Endothelial cell of umbilical vein (primary cell): ENCODE results near the gene ENPEP. TPM values are rescaled to one million over a fixed set of nuclear protein-coding genes. Genes with fewer than 3 reads are reported as not detected.

Experiments
- BruUV-seq: library from RNA; stranded (reverse); fragments of 400-500 nt; replicated peaks from 2 replicates; lab custom pipeline; 2021; lab: Mats Ljungman, UMichigan
- CTCF ChIA-PET: fragments of 300-600, 350-600 bp; sonication (Branson Sonifier 250); formaldehyde crosslinking; loops from one replicate; lab custom pipeline; 2021; ENCODE audit warnings: antibody characterized with exemption, inconsistent platforms; lab: Charles Lee
- POLR2A ChIA-PET: fragments of 300-600, 350-600 bp; sonication (Branson Sonifier 250); formaldehyde crosslinking; loops from one replicate; lab custom pipeline; 2021; ENCODE audit warnings: antibody characterized with exemption, inconsistent platforms; lab: Charles Lee
- DNase-seq: peaks from one replicate; pipeline ENCODE4 v3.0.0-alpha.2; 2011; ENCODE audit warnings: low read depth, low spot score
- FAIRE-seq: peaks from 2 replicates; lab custom pipeline; 2011; peaks lifted over from hg19 to GRCh38; lab: Jason Lieb, UNC
- H2AFZ ChIP-seq: 2 replicates; pipeline ENCODE4 v1.6.0; 2012; ENCODE audit warnings: low read depth, low read length, control low read depth, inconsistent platforms
- H3K27ac ChIP-seq: 2 replicates; pipeline ENCODE4 v1.5.1; 2011; ENCODE audit warnings: low read depth, mild to moderate bottlenecking, control low read depth, low read length, moderate library complexity; ENCODE audit not compliant: insufficient read depth
- H3K27me3 ChIP-seq, 2 experiments: 2 replicates each; pipeline versions ENCODE4 v1.6.0 to v1.6.1; 2011; ENCODE audit warnings: low read length in 2 of 2, mixed read lengths in 1 of 2; ENCODE audit not compliant: control insufficient read depth in 2 of 2, insufficient read depth in 2 of 2
- H3K36me3 ChIP-seq, 2 experiments: 2 replicates in 1 of 2; 3 replicates in 1 of 2; pipeline ENCODE4 v1.5.1; 2011; ENCODE audit warnings: low read length in 2 of 2, mild to moderate bottlenecking in 1 of 2, moderate library complexity in 1 of 2; ENCODE audit not compliant: control insufficient read depth in 2 of 2, insufficient read depth in 2 of 2; ENCODE audit errors: extremely low read depth in 1 of 2
- H3K4me1 ChIP-seq: 3 replicates; pipeline ENCODE4 v1.5.1; 2011; ENCODE audit warnings: mild to moderate bottlenecking, low read length; ENCODE audit not compliant: control insufficient read depth, insufficient read depth; ENCODE audit errors: extremely low read depth
- H3K4me2 ChIP-seq: 2 replicates; pipeline ENCODE4 v1.6.1; 2011; ENCODE audit warnings: low read length, control low read depth, mixed read lengths; ENCODE audit not compliant: insufficient read depth
- H3K4me3 ChIP-seq, 3 experiments: fragments of 200-600 bp in 1 of 3; sonication (generic), shearing (Covaris generic) in 1 of 3; replicated peaks in 1 of 3; 2 replicates each; pipeline ENCODE4 v1.5.1; 2011 to 2016; ENCODE audit warnings: control low read depth in 3 of 3, low read length in 3 of 3, mild to moderate bottlenecking in 2 of 3, inconsistent platforms in 1 of 3, low read depth in 1 of 3, moderate library complexity in 1 of 3; ENCODE audit not compliant: insufficient read depth in 1 of 3
- H3K79me2 ChIP-seq: 2 replicates; pipeline ENCODE4 v1.6.0; 2012; ENCODE audit warnings: low read length, inconsistent platforms; ENCODE audit not compliant: control insufficient read depth, insufficient read depth
- H3K9ac ChIP-seq: replicated peaks from 2 replicates; pipeline ENCODE3; 2011; ENCODE audit warnings: low read length, control low read depth; ENCODE audit not compliant: insufficient read depth; ENCODE audit errors: extremely low read depth
- H3K9me1 ChIP-seq: replicated peaks from 3 replicates; pipeline ENCODE4 v1.6.0; 2011; ENCODE audit warnings: mild to moderate bottlenecking, low read length; ENCODE audit not compliant: control insufficient read depth, insufficient read depth; ENCODE audit errors: extremely low read depth
- H3K9me3 ChIP-seq: replicated peaks from 2 replicates; pipeline ENCODE4 v1.5.1; 2012; ENCODE audit warnings: low read length, inconsistent platforms; ENCODE audit not compliant: control insufficient read depth, insufficient read depth
- H4K20me1 ChIP-seq: replicated peaks from 2 replicates; pipeline ENCODE3; 2011; ENCODE audit warnings: mild to moderate bottlenecking, low read length; ENCODE audit not compliant: control insufficient read depth, insufficient read depth; ENCODE audit errors: extremely low read depth
- EZH2 ChIP-seq: IDR thresholded peaks from 2 replicates; pipeline ENCODE4 v1.6.1; 2012; ENCODE audit warnings: borderline replicate concordance, low read depth, mild to moderate bottlenecking, moderate library complexity, low read length, inconsistent platforms; ENCODE audit not compliant: severe bottlenecking
- FOS ChIP-seq: IDR thresholded peaks from 2 replicates; pipeline ENCODE4 v1.6.1; 2011; ENCODE audit warnings: mild to moderate bottlenecking, low read length, moderate library complexity, borderline replicate concordance; ENCODE audit not compliant: insufficient read depth
- GATA2 ChIP-seq: IDR thresholded peaks from 2 replicates; pipeline ENCODE4 v1.7.0; 2011; ENCODE audit warnings: low read depth, mild to moderate bottlenecking, moderate library complexity, mixed read lengths, low read length; ENCODE audit not compliant: insufficient read length, insufficient read depth
- JUN ChIP-seq: IDR thresholded peaks from 2 replicates; pipeline ENCODE4 v1.6.1; 2011; ENCODE audit warnings: borderline replicate concordance, low read depth; ENCODE audit not compliant: insufficient read length, insufficient read depth
- MYC ChIP-seq: IDR thresholded peaks from one replicate; pipeline ENCODE4 v1.6.1; 2011; ENCODE audit warnings: mild to moderate bottlenecking, low read depth, low read length
- POLR2A ChIP-seq: IDR thresholded peaks from 2 replicates; pipeline ENCODE4 v1.6.1; 2012; ENCODE audit warnings: low read depth, mild to moderate bottlenecking, control low read depth, low read length
- POLR2AphosphoS5 ChIP-seq: IDR thresholded peaks from 2 replicates; pipeline ENCODE4 v1.6.1; 2012; ENCODE audit warnings: low read depth, mild to moderate bottlenecking, control low read depth, low read length, moderate library complexity; ENCODE audit not compliant: insufficient read depth
- dilution Hi-C: fragments of 300-500 bp; cut with MboI; formaldehyde crosslinking; loops from one replicate; pipeline ENCODE4 v1.15.0; 2019; ENCODE audit warnings: low sequenced_read_pairs; ENCODE audit not compliant: extremely low pct_ligation_motif_present
- intact Hi-C: fragments of 100-400 bp; cut with micrococcal nuclease; formaldehyde crosslinking; loops from one replicate; pipeline ENCODE4 v1.10.0; 2022
- polyA plus RNA-seq, 4 experiments: library from polyadenylated mRNA; depleted of rRNA in 3 of 4; stranded (reverse) in 3 of 4; unstranded in 1 of 4; fragments of >200 nt; gene quantifications; 2 replicates each; pipeline versions ENCODE4 v1.2.1 to v1.2.3, GENCODE V29; 2011 to 2012; ENCODE audit warnings: missing spikeins in 1 of 4
- total RNA-seq: library from RNA; stranded (reverse); gene quantifications from 2 replicates; pipeline ENCODE4 v1.2.3, GENCODE V29; 2021
- TF ChIP-seq, protein P1 (sequence below): IDR thresholded peaks from 2 replicates; pipeline ENCODE4 v1.6.1; 2011; ENCODE audit not compliant: insufficient read depth, insufficient read length
- TF ChIP-seq, protein P2 (sequence below), 2 donors: IDR thresholded peaks; 1 replicate in 1 of 2; 2 replicates in 1 of 2; pipeline ENCODE4 v1.5.1; 2011; ENCODE audit warnings: low read length in 2 of 2, mild to moderate bottlenecking in 2 of 2, moderate library complexity in 2 of 2, control low read depth in 1 of 2, inconsistent platforms in 1 of 2, low read depth in 1 of 2; ENCODE audit not compliant: insufficient read depth in 1 of 2; ENCODE audit errors: extremely low read depth in 1 of 2

Gene ENPEP
- total and polyA plus RNA-seq, 2 donors (not counting 3 experiments of a cell fraction or from before 2014, with no cell fraction given), result not detected

DNA sequence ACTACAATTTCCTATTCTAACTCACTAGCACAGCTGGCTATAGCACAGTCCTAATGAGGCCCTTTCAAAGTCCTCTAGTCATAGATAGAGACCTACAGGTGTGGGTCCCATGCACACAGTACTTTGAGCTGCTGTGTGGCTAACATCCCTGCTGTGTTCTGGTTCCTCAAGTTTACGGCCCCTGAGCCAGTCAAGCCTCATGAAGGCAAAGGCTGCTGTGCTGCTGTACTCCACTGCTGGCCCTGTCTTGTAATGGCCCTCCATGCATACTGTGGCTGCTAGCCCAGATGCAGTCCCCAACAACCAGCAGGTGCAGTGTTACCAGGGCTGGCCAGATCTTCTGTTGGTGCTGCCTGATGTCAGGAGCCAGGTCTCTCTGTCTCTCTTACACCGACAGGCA is 23.4 kb upstream of the ENPEP start:
- no peak overlapping the region for H3K27ac ChIP-seq
- BruUV-seq, result no TSS peak
- POLR2A ChIA-PET, result no interaction called here
- H3K36me3 ChIP-seq, result no peaks in the 10 kb centered on the region
- dilution Hi-C loops, result no loop called here
- no peak overlapping the region for H3K4me3 ChIP-seq
- DNase-seq (no peak), FAIRE-seq (no peak)
- no peaks in the 10 kb centered on the region for H3K9me3 ChIP-seq
- H3K79me2 ChIP-seq, result no peaks in the 10 kb centered on the region
- no peak overlapping the region for H3K4me2 ChIP-seq
- CTCF ChIA-PET, result no interaction called here
- no peaks in the 10 kb centered on the region for H4K20me1 ChIP-seq
- H2AFZ ChIP-seq, result no peak overlapping the region
- H3K4me1 ChIP-seq, result no peaks in the 10 kb centered on the region
- intact Hi-C loops, result no loop called here
- peaks cover 0 to 9% of the 10 kb centered on the region in 2 experiments for H3K27me3 ChIP-seq
- TF ChIP-seq POLR2AphosphoS5, result no peak
- TF ChIP-seq, protein P1, sequence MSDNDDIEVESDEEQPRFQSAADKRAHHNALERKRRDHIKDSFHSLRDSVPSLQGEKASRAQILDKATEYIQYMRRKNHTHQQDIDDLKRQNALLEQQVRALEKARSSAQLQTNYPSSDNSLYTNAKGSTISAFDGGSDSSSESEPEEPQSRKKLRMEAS, result no peak
- no peak for TF ChIP-seq MYC
- TF ChIP-seq GATA2, result no peak
- no peak for TF ChIP-seq FOS
- TF ChIP-seq POLR2A, result no peak
- no peak for TF ChIP-seq EZH2
- no peak for TF ChIP-seq JUN
- TF ChIP-seq, protein P2, sequence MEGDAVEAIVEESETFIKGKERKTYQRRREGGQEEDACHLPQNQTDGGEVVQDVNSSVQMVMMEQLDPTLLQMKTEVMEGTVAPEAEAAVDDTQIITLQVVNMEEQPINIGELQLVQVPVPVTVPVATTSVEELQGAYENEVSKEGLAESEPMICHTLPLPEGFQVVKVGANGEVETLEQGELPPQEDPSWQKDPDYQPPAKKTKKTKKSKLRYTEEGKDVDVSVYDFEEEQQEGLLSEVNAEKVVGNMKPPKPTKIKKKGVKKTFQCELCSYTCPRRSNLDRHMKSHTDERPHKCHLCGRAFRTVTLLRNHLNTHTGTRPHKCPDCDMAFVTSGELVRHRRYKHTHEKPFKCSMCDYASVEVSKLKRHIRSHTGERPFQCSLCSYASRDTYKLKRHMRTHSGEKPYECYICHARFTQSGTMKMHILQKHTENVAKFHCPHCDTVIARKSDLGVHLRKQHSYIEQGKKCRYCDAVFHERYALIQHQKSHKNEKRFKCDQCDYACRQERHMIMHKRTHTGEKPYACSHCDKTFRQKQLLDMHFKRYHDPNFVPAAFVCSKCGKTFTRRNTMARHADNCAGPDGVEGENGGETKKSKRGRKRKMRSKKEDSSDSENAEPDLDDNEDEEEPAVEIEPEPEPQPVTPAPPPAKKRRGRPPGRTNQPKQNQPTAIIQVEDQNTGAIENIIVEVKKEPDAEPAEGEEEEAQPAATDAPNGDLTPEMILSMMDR (IDR thresholded peaks at IDR 0.05; ENCODE audit: extremely low read depth in 1 of 2, insufficient read depth in 1 of 2, low read depth in 1 of 2, low read length in 2 of 2), result no peak
- H3K9ac ChIP-seq, result no peak overlapping the region
- H3K9me1 ChIP-seq, result no peaks in the 10 kb centered on the region
